SK-N-SH treated with all-trans-retinoic acid at 6 μM for 48 hours (cell line): Measurements from ENCODE around the gene GRK7.

ENCODE experiments used
- BACH2 ChIP-seq: fragments of 250-450 bp; sonication (Bioruptor Pico); IDR thresholded peaks from 2 replicates; pipeline ENCODE4 v1.9.0; 2021; ENCODE audit warnings: mild to moderate bottlenecking, borderline replicate concordance
- CREB5 ChIP-seq: fragments of 250-450 bp; sonication (Bioruptor Pico); IDR thresholded peaks from 2 replicates; pipeline ENCODE4 v1.5.1; 2020; ENCODE audit warnings: low read depth, mild to moderate bottlenecking, moderate library complexity
- GLIS3 ChIP-seq: fragments of 250-450 bp; sonication (Bioruptor Pico); IDR thresholded peaks from 2 replicates; pipeline ENCODE4 v1.5.0; 2020; ENCODE audit warnings: mild to moderate bottlenecking, moderate library complexity
- OSR1 ChIP-seq: fragments of 250-450 bp; sonication (Bioruptor Pico); IDR thresholded peaks from 2 replicates; pipeline ENCODE4 v1.8.0; 2022; ENCODE audit warnings: moderate library complexity, mild to moderate bottlenecking, inconsistent platforms
- PATZ1 ChIP-seq: fragments of 250-450 bp; sonication (Bioruptor Pico); IDR thresholded peaks from 2 replicates; pipeline ENCODE4 v1.8.0; 2020; ENCODE audit warnings: mild to moderate bottlenecking, moderate library complexity, borderline replicate concordance
- TOX ChIP-seq: fragments of 250-450 bp; sonication (Bioruptor Pico); IDR thresholded peaks from 2 replicates; pipeline ENCODE4 v1.8.0; 2021; ENCODE audit warnings: mild to moderate bottlenecking, moderate library complexity, borderline replicate concordance
- ZNF565 ChIP-seq: fragments of 450-650 bp; formaldehyde crosslinking; conservative IDR thresholded peaks from 2 replicates; pipeline ENCODE4 v1.5.0; 2020; ENCODE audit warnings: low read depth, mild to moderate bottlenecking, moderate library complexity

GRCh38 chr3:141728355-141728892 is 34.8 kb upstream of the GRK7 start:
- TF ChIP-seq GLIS3 (CRISPR knock-in tag) (no peak), BACH2 (no peak), ZNF565 (no peak), OSR1 (no peak), TOX (CRISPR knock-in tag) (no peak), PATZ1 (CRISPR knock-in tag) (no peak), CREB5 (no peak)
